Chondrocyte (in vitro differentiated cells): ENCODE results near the gene RBM46. TPM values are rescaled to one million over a fixed set of nuclear protein-coding genes. Genes with fewer than 3 reads are reported as not detected.
"Not testable (repeated sequence)": the region's sequence is repeated elsewhere in the genome, so short reads cannot be mapped to it uniquely, and the experiment has no call there.

Source experiments
- DNase-seq: peaks from one replicate; pipeline ENCODE4 v3.0.0; 2021; ENCODE audit warnings: mixed read lengths, low spot score
- H3K27ac Mint-ChIP-seq: one replicate; pipeline ENCODE4 v1.8.0; 2021; ENCODE audit warnings: mild to moderate bottlenecking, moderate library complexity, mixed read lengths; ENCODE audit not compliant: unreplicated experiment
- H3K27me3 Mint-ChIP-seq: 2 replicates; pipeline ENCODE4 v1.8.0; 2021; ENCODE audit warnings: low read depth, mixed read lengths
- H3K36me3 Mint-ChIP-seq: 2 replicates; pipeline ENCODE4 v1.8.0; 2021; ENCODE audit warnings: low read depth, mixed read lengths
- H3K4me1 Mint-ChIP-seq: 2 replicates; pipeline ENCODE4 v1.8.0; 2021; ENCODE audit warnings: low read depth, mild to moderate bottlenecking, mixed read lengths
- H3K4me3 Mint-ChIP-seq: one replicate; pipeline ENCODE4 v1.8.0; 2021; ENCODE audit warnings: mild to moderate bottlenecking, moderate library complexity, mixed read lengths; ENCODE audit not compliant: unreplicated experiment
- H3K9me3 Mint-ChIP-seq: 2 replicates; pipeline ENCODE4 v1.8.0; 2021; ENCODE audit warnings: low read depth, mixed read lengths
- CTCF ChIP-seq: fragments of 200-600 bp; sonication (generic); IDR thresholded peaks from 2 replicates; pipeline ENCODE4 v1.5.0; 2021; ENCODE audit warnings: antibody characterized with exemption, mild to moderate bottlenecking, moderate library complexity
- total RNA-seq: library from RNA; stranded (reverse); gene quantifications from 3 replicates; pipeline ENCODE4 v1.2.1, GENCODE V29; 2021

The RBM46 gene
- total RNA-seq, 1 donor from 2014 or later: not detected

DNA sequence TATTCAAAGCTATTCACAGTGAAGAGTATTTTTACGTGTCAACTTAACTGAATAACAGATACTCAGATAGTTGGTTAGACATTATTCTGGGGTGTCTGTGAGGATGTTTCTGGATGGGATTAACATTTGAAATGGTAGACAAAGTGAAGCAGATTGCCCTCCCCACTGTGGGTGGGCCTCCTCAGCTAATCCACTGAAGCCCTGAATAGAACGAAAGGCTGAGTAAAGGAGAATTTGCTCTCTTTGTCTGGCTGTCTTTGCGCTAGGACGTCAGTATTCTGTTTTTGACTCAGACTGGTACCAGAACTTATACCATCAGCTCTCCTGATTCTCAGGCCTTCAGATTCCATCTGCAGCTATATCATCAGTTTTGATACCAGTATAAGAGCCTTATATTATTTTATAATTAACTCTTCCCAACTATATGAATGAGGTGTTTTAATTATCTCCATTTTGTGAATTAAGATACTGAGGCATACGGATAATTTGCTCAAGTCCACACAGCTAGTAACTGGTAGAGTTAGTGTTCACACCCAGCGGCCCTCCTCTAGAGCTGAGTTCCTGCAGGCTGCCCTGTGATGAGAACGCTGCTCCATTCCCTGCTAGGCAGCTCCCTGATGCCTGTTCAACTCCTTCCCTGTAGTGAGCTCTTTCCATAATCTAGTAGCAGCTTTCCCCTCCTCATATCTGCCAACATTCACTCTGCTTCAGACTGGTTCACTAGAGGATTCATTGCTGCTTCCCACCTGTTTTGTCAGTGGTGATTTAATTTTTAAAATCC is 87.5 kb downstream of the RBM46 start:
- H3K9me3 Mint-ChIP-seq: peaks cover 21% of the 10 kb centered on the region
- no peak overlapping the region for H3K4me3 Mint-ChIP-seq
- H3K4me1 Mint-ChIP-seq: no peaks in the 10 kb centered on the region
- DNase-seq: no peak
- no peaks in the 10 kb centered on the region for H3K36me3 Mint-ChIP-seq
- H3K27ac Mint-ChIP-seq: no peak overlapping the region
- TF ChIP-seq CTCF: no peak
- H3K27me3 Mint-ChIP-seq: peaks cover 6% of the 10 kb centered on the region

DNA sequence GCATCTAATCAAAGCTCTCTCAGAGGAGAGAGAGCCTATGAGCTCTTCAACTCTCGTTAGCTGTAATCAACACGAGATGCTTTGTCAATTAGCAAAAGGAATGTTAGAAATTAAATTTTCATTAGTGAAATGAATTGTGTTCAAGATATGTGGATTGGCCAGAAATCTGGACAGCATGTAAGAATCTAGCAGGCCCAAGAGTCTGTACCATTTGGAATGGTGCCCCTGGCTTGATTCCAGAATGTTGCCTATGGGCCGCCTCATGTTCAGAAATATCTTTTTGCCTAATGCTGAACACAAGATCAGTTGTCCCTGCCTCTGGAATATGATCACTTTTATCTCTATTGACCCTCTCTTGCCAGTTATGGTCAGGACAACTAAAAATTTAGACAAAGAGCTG is 88.2 kb downstream of the RBM46 start:
- no peak for DNase-seq

GRCh38 chr4:154872198-154872597 is 91.1 kb downstream of the RBM46 start:
- TF ChIP-seq CTCF: no peak
- Mint-ChIP-seq H3K9me3 (peaks cover 37% of the 10 kb centered on the region), H3K36me3 (no peaks in the 10 kb centered on the region), H3K4me3 (no peak overlapping the region), H3K27me3 (peaks cover 4% of the 10 kb centered on the region), H3K27ac (no peak overlapping the region), H3K4me1 (no peaks in the 10 kb centered on the region)
- DNase-seq: no peak

More for the DNA sequence above, 88.2 kb downstream of the RBM46 start:
- H3K36me3 Mint-ChIP-seq: no peaks in the 10 kb centered on the region
- no peak overlapping the region for H3K4me3 Mint-ChIP-seq
- H3K27ac Mint-ChIP-seq: no peak overlapping the region
- TF ChIP-seq CTCF: no peak
- H3K27me3 Mint-ChIP-seq: peaks cover 6% of the 10 kb centered on the region
- H3K4me1 Mint-ChIP-seq: no peaks in the 10 kb centered on the region
- peaks cover 20% of the 10 kb centered on the region for H3K9me3 Mint-ChIP-seq

- H3K4me3 Mint-ChIP-seq, H3K27me3 Mint-ChIP-seq, H3K4me1 Mint-ChIP-seq, DNase-seq, H3K27ac Mint-ChIP-seq, H3K36me3 Mint-ChIP-seq: not testable (repeated sequence)
- peaks cover 37% of the 10 kb centered on the region for H3K9me3 Mint-ChIP-seq
Measured at GRCh38 chr4:154874049-154874448, 93.0 kb downstream of the RBM46 start.

GRCh38 chr4:154877110-154877760 is 96.2 kb downstream of the RBM46 start:
- H3K36me3 Mint-ChIP-seq: no peaks in the 10 kb centered on the region
- H3K27ac Mint-ChIP-seq: no peak overlapping the region
- no peak for TF ChIP-seq CTCF
- no peak overlapping the region for H3K4me3 Mint-ChIP-seq
- H3K27me3 Mint-ChIP-seq: no peaks in the 10 kb centered on the region
- no peaks in the 10 kb centered on the region for H3K4me1 Mint-ChIP-seq
- H3K9me3 Mint-ChIP-seq: peaks cover 30% of the 10 kb centered on the region
- no peak for DNase-seq

Other genes starting within 250 kb of the RBM46 start
- gene PLRG1, start 230.9 kb upstream of the RBM46 start, total RNA-seq: 58.0 to 70.3 TPM (median 59.6 TPM) in 3 replicates
- gene FGB, start 218.3 kb upstream of the RBM46 start, total RNA-seq: 2.1 to 2.4 TPM in 2 of 3 replicates, not detected in the other
- gene FGA, start 190.5 kb upstream of the RBM46 start, total RNA-seq: not detected in 3 replicates
- gene FGG, start 168.6 kb upstream of the RBM46 start, total RNA-seq: not detected in 3 replicates
- gene LRAT, start 37.3 kb upstream of the RBM46 start, total RNA-seq: 0.05 TPM in 1 of 3 replicates, not detected in the others